ENCODE measurements around the gene ZNF862.
A peak's percentile ranks its signal among the peaks of the same experiment; 100 is the strongest.

Gene ZNF862

GRCh38 chr7:149859369-149859768 is 21.2 kb downstream of the ZNF862 start:
- no peak for DNase-seq (ENCODE audit: low read depth)
- TF ChIP-seq CTCF (IDR thresholded peaks at IDR 0.05; ENCODE audit: insufficient read depth, low read depth, low read length, missing control alignments): no peak
- H3K4me3 ChIP-seq (ENCODE audit: low read depth, low read length): no peak overlapping the region

- no peak for TF ChIP-seq CTCF (IDR thresholded peaks at IDR 0.05; ENCODE audit: insufficient read depth, low read depth, low read length, missing control alignments)
- DNase-seq (ENCODE audit: low read depth): no peak
- H3K4me3 ChIP-seq (ENCODE audit: low read depth, low read length): no peak overlapping the region
Measured at GRCh38 chr7:149859876-149860275, 21.7 kb downstream of the ZNF862 start.

GRCh38 chr7:149860821-149861727 is 22.9 kb downstream of the ZNF862 start:
- TF ChIP-seq CTCF (IDR thresholded peaks at IDR 0.05; ENCODE audit: insufficient read depth, low read depth, low read length, missing control alignments): peak; percentile 23
- H3K4me3 ChIP-seq (ENCODE audit: low read depth, low read length): no peak overlapping the region
- no peak for DNase-seq (ENCODE audit: low read depth)

- no peak overlapping the region for H3K4me3 ChIP-seq (ENCODE audit: low read depth, low read length)
- no peak for TF ChIP-seq CTCF (IDR thresholded peaks at IDR 0.05; ENCODE audit: insufficient read depth, low read depth, low read length, missing control alignments)
- no peak for DNase-seq (ENCODE audit: low read depth)
Measured at GRCh38 chr7:149861728-149862045, 23.5 kb downstream of the ZNF862 start.

- DNase-seq (ENCODE audit: low read depth): no peak
- TF ChIP-seq CTCF (IDR thresholded peaks at IDR 0.05; ENCODE audit: insufficient read depth, low read depth, low read length, missing control alignments): no peak
- H3K4me3 ChIP-seq (ENCODE audit: low read depth, low read length): no peak overlapping the region
Measured at GRCh38 chr7:149862156-149862555, 24.0 kb downstream of the ZNF862 start.

- TF ChIP-seq CTCF (IDR thresholded peaks at IDR 0.05; ENCODE audit: insufficient read depth, low read depth, low read length, missing control alignments): no peak
- H3K4me3 ChIP-seq (ENCODE audit: low read depth, low read length): no peak overlapping the region
- no peak for DNase-seq (ENCODE audit: low read depth)
Measured at GRCh38 chr7:149863500-149863899, 25.3 kb downstream of the ZNF862 start.

GRCh38 chr7:149864023-149864422 is 25.8 kb downstream of the ZNF862 start:
- no peak for TF ChIP-seq CTCF (IDR thresholded peaks at IDR 0.05; ENCODE audit: insufficient read depth, low read depth, low read length, missing control alignments)
- DNase-seq (ENCODE audit: low read depth): no peak
- H3K4me3 ChIP-seq (ENCODE audit: low read depth, low read length): no peak overlapping the region
